Glomerular visceral epithelial cell (primary cell): ENCODE data around the gene ELK4.

Experiments
- DNase-seq: peaks from one replicate; pipeline ENCODE4 v3.0.0-alpha.2; 2016; ENCODE audit errors: extremely low spot score

Gene ELK4

GRCh38 chr1:205565799-205566198, 66.0 kb downstream of the ELK4 start:
- no peak for DNase-seq

DNA sequence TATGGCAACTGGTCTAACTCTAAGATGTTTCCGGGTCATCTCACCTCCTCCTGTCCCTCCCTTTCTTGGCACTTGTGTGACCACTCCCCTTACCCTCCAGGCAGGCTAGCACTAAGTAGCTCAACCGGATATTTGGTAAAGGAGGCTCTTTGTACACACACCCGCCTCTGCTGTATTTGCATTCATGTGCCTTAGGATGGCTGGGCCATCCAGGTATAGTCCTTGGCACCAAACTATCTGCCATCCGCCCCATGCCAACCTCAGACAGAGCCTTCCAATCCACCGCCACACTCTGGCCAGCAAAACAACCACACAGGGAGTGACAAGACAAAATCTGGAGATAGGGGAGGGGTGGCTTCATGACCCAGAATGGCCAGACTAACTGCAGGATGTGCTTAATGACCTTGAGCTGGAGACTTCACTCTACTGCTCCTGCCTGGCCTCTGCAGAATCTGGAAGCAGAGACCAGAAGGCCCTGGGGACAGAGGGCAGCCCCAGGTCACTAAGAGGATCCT, 67.8 kb downstream of the ELK4 start:
- DNase-seq = no peak

- no peak for DNase-seq
These were observed 70.2 kb downstream of the ELK4 start for GRCh38 chr1:205561501-205562203.
